HTERT RPE-1 (cell line): ENCODE data around the gene RAB3A.
"Not testable (repeated sequence)": the region's sequence is repeated elsewhere in the genome, so short reads cannot be mapped to it uniquely, and the experiment has no call there.

Source experiments
- in situ Hi-C: fragments of 300-500 bp; cut with MboI; formaldehyde crosslinking; loops from 4 replicates; pipeline ENCODE4 v1.14.3; 2020; ENCODE audit warnings: low sequenced_read_pairs

The RAB3A gene

DNA sequence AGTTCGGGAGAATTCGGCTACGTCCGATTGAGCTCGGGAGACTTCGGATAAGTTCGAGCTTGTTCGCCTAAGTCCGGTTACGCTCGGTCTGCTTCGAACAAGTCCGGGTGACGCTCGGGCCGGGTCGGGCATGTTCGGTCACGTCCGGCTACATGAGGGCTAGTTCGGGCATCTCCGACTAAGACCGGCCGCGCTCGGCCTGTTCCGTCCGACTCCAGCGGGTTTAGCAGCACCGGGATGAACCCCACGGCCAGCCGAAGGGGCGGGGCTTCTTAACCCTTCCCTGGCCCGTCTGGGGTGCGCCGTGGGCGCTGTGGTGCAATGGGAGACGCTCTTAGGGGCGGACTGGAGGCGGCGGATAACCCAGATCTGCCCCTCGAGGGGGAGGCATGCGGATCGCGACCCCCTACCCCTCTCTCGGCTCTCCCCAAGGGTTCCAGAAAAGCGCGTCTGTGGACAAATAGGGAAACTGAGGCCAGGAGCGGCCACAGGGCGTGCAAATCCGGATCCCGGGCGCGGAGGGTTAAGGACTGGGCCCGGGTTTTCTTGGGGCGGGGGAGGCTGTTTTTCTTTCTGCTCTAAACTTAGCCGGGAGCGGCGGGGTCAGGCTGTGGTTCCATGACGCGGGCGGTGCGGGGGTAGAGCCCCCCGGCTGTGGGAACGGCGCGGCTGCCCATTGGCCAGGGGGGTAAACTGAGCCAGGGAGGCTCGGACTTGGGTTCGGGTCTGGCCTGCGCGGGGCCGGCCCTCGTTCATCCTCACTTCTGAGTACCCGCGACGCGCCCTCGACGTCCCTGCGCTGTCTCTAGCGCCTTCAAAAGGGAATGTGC is 20.9 kb upstream of the RAB3A start:
- in situ Hi-C loops, result no loop called here

DNA sequence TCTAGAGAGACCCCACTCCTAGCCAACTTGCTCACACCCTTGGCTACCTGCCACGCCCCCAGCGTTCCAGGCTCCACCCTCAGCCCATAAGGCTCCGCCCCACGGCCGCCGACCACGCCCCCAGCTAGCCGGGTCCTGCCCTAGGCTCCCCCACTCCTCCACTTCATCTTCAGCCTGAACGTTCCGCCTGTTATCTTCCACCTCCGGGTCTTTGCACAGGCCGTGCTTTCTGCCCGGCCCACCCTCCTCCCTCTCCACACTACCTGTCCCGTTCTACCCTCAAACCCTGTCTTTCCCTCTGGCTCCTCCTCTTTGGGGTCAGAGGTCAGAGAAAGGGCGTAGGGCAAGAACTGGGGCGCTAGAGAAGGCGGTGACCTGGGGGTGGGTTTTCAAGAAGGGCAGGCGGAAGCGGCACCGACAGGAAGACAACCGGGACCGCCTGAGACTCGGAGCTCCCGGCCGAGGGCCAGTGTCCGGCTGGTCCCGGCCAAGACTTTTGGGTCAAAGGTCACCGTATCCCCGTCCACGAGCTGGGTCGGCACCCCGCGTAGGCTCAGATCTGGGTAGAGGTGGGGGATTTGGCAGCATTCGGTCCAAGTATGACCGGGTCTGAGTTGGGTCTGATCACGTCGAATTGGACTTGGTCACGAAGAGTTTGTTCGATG is 20.1 kb upstream of the RAB3A start:
- in situ Hi-C loops, result no loop called here

GRCh38 chr19:18221815-18222725 is 18.2 kb upstream of the RAB3A start:
- in situ Hi-C loops, result no loop called here

GRCh38 chr19:18220632-18221275 is 16.9 kb upstream of the RAB3A start:
- in situ Hi-C loops, result no loop called here

- in situ Hi-C loops, result no loop called here
Observed at GRCh38 chr19:18219911-18220631, 16.2 kb upstream of the RAB3A start.

DNA sequence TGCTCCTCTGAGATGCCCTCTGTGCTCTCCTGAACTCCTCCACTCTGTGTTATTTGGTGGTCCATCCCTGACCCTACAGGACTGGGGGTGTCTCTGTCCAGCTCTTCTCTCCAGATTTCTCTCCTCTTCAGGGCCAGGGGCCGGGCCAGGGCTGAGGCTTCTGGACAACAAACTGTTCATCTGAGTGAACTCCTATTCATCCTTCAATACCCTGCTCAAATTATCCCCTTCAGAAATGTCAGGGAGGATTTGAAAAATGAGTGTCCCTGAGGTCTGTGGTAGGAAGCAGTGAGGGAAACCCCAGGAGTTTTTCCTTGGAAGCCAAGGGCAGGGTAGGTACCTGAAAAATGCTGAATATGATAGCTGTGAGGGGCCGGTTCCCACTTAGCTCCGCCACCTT is 14.8 kb upstream of the RAB3A start:
- in situ Hi-C loops, result no loop called here

DNA sequence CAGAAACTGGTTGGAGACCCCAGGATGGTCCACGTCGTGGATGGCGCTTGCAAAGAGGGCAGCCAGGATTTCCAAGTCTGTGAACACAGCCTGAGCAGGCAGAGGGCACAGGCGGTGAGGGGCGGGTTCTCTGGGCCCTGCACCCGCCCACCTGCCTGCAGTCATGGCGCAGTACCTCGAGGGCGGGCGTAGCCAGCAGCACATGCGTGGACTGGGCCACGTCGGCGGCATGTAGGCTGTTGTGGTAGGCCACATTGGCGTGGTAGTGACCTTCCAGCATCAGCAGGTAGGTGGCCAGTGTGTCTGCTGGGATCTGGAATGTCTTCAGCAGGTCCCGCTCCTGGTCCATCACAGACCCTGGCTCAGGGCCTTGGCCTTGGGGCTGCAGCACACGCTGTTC is 14.3 kb upstream of the RAB3A start:
- in situ Hi-C loops, result no loop called here

- in situ Hi-C loops, result no loop called here
Observed at GRCh38 chr19:18216789-18217188, 12.9 kb upstream of the RAB3A start.

GRCh38 chr19:18214779-18215433 is 11.1 kb upstream of the RAB3A start:
- in situ Hi-C loops, result no loop called here

DNA sequence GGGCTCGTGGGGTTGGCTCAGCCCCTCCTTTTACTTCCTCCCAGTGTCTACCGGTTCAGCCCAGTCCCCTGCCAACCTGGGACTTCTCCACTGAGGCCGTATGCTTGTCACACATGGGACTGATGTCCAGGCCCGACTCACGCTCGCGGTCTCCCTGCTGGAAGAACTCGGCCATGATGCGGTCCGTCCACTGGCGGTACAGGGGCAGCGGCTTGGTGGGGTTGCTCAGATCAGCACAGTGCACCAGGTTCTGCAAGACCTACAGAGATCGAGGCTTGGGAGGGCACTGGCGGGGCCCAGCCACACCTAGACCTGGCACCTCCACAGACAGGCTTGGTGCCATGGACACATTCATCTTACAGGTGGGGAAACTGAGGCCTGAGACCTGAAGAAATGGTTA is 7.8 kb upstream of the RAB3A start:
- in situ Hi-C loops, result no loop called here

- in situ Hi-C loops, result not testable (repeated sequence)
Observed at GRCh38 chr19:18209912-18210311, 6.1 kb upstream of the RAB3A start.

DNA sequence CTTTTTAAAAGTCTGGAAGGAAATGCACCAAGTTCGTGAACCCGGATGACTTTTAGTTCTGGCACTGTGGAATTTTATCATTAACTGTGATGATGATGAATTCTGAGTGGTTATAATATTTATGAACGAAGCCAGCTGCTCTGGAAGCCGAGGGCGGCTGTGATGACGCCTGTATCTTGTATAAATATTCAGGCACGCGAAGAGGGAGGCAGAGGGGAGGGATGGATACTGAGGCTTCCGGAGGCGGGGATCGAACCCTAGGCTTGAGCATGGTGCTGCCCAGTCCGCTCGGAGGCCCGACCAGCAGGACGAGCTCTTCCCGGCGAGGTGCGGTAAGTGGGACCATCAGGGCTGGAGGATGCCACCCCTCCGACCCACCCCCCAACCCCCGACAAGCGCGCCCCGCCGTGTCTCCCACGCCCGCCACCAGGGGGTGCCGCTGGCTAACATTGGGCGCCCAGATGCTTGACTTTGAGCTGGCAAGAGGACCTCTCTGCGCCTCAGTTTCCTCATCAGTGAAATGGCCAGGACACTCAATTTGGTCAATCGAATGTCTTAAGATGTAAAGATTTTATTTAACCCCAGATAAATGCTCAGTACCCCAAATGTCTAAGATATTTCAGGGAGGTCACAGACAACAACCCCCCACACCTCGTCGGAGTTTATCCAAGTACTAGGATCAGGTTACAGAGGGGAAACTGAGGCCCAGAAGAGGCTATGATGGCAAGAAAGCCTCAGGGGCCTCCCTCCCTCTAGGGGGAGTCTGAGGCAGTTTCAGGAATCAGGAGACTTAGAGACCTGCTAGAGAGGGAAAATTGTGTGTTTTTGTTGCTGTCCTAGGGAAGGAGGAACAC is 4.5 kb upstream of the RAB3A start:
- in situ Hi-C loops, result no loop called here

- in situ Hi-C loops, result no loop called here
Observed at GRCh38 chr19:18206018-18206417, 2.2 kb upstream of the RAB3A start.

GRCh38 chr19:18205200-18205892 is 1.5 kb upstream of the RAB3A start:
- in situ Hi-C loops, result no loop called here

DNA sequence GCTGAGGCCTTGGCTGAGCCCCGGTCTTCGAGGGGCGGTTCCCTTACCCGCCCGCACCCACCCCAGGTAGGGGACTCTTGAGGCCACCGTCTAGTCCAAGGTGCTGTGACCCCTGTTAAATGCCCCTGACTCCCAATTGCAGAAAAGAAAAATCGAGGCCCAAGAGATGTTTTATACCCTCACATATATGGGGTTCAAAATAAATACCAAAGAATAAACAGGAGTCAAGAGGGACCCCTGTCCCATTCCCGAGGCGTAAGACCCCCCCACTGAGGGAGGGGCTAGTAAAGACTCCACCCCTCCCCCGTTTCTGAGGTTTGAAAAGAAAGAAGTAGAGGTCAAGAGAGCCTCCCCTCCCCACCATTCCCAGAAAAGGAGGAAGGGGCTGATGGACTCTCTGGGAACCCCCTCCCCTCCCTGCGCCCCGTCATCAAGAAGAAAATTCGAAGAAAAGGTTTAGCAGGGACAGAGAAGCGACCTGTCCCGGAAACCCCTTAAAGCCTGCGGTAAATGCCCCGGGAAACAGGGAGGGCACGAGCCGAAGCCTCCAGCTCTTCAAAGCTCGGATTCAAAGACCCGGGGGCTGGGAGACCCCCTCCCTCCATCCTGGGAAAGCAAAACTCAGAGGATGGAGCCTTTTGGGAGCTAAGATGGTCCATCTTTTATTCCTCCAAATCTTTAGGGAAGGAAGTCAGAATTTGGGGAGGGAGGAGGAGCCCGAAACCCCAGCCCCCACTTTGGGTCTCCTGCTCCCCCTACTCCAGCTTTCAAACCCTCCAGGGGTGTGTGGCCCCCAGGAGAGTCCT is 755 bp upstream of the RAB3A start:
- in situ Hi-C loops, result no loop called here

- in situ Hi-C loops, result no loop called here
Observed at GRCh38 chr19:18203408-18203862, 407 bp downstream of the RAB3A start.

- in situ Hi-C loops, result no loop called here
Observed at GRCh38 chr19:18202778-18203407, 949 bp downstream of the RAB3A start.
